Measurements from ENCODE around the gene SMAD6.

Gene SMAD6

GRCh38 chr15:66787489-66787871 lies 85.4 kb downstream of the SMAD6 start:
- no peak overlapping the region for H3K4me3 ChIP-seq (ENCODE audit: low read length)
- no peak for DNase-seq (ENCODE audit: low read depth)
- TF ChIP-seq CTCF (IDR thresholded peaks at IDR 0.05; ENCODE audit: insufficient read depth, low read depth, low read length, missing control alignments) = no peak

GRCh38 chr15:66788024-66788423 lies 86.0 kb downstream of the SMAD6 start:
- no peak overlapping the region for H3K4me3 ChIP-seq (ENCODE audit: low read length)
- TF ChIP-seq CTCF (IDR thresholded peaks at IDR 0.05; ENCODE audit: insufficient read depth, low read depth, low read length, missing control alignments) = no peak
- no peak for DNase-seq (ENCODE audit: low read depth)

GRCh38 chr15:66789029-66790025 lies 87.3 kb downstream of the SMAD6 start:
- DNase-seq (ENCODE audit: low read depth) = peak; percentile 52
- peak; percentile 73 for TF ChIP-seq CTCF (IDR thresholded peaks at IDR 0.05; ENCODE audit: insufficient read depth, low read depth, low read length, missing control alignments)

GRCh38 chr15:66795851-66796250 lies 93.8 kb downstream of the SMAD6 start:
- TF ChIP-seq CTCF (IDR thresholded peaks at IDR 0.05; ENCODE audit: insufficient read depth, low read depth, low read length, missing control alignments) = no peak
- peak; percentile 53 for DNase-seq (ENCODE audit: low read depth)
- no peak overlapping the region for H3K4me3 ChIP-seq (ENCODE audit: low read length)

More at GRCh38 chr15:66789029-66790025, 87.3 kb downstream of the SMAD6 start:
- no peak overlapping the region for H3K4me3 ChIP-seq (ENCODE audit: low read length)

- no peak for DNase-seq (ENCODE audit: low read depth)
- TF ChIP-seq CTCF (IDR thresholded peaks at IDR 0.05; ENCODE audit: insufficient read depth, low read depth, low read length, missing control alignments) = no peak
- no peak overlapping the region for H3K4me3 ChIP-seq (ENCODE audit: low read length)
Measured at GRCh38 chr15:66796343-66796742, 94.3 kb downstream of the SMAD6 start.

- no peak for DNase-seq (ENCODE audit: low read depth)
- no peak overlapping the region for H3K4me3 ChIP-seq (ENCODE audit: low read length)
- no peak for TF ChIP-seq CTCF (IDR thresholded peaks at IDR 0.05; ENCODE audit: insufficient read depth, low read depth, low read length, missing control alignments)
Measured at GRCh38 chr15:66797921-66798320, 95.9 kb downstream of the SMAD6 start.
